GM19438 (cell line): ENCODE data around the gene ING5.
"Not testable (repeated sequence)": the region's sequence is repeated elsewhere in the genome, so short reads cannot be mapped to it uniquely, and the experiment has no call there.

Experiments
- ATAC-seq: cut with Tn5 transposase; IDR thresholded peaks from one replicate; pipeline ENCODE4 v1.9.1; 2021; ENCODE audit warnings: low read depth; ENCODE audit not compliant: unreplicated experiment

The ING5 gene

DNA sequence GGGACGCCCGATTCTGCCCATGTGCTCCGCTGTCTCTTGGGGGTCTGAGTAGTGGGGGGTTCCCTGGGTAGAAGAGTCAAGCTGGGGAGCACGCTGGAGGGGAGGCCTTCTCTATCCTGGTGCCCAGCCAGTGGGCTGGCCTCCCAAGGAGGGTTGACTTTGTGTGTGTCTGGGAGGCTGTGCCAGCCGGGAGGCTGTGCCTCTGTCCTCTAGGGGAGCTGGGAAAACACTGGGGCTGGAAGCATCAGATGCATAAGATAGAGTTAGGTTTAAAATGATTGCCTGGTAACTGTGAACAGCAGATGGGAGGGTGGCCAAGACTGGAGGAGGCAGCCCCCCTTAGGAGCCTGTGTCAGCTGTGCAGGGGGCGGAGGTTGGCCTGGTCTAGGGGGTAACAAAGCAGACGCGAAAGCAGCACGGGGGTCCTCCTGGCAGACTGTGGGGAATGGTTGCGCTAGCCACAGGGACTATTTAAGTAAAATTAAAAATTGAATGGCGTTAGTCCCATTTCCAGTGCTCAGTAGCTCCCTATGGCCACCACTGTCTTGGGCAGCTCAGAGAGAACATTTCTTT, 1.3 kb downstream of the ING5 start:
- ATAC-seq: no peak

DNA sequence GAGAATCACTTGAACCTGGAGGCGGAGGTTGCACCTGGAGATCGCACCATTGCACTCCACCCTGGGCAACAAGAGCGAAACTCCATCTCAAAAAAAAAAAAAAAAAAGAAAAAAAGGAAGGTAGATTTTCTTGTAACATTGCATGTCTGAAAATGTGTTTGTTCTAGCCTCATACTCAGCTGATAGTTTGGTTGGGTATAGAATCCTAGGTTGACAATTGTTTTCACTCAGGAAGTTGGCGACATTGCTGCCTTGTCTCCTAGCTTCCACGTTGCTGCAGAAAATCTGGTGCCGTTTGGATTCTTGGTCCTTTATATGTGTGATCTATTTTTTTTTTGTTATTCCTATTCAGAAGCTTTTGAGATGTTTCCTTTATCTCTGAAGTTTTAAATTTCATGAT, 4.7 kb downstream of the ING5 start:
- ATAC-seq: no peak

DNA sequence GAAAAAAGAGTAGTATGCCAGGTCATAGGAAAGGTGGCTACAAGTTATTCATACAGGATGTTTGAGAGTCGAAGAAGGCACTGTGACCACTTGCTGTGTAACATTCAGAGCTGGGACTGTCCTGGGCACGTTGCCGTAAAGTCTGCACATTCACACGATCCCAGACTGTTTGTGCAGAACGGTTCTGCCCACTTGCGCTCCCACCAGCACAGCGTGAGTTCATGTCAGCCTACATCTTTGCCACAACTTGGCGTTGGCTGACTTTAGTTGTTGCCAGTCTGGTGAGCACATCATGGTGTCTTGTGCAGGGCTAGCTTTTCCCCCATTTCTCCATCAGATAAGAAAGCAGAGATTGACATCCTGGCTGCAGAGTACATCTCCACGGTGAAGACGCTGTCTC, 7.0 kb downstream of the ING5 start:
- ATAC-seq: no peak

DNA sequence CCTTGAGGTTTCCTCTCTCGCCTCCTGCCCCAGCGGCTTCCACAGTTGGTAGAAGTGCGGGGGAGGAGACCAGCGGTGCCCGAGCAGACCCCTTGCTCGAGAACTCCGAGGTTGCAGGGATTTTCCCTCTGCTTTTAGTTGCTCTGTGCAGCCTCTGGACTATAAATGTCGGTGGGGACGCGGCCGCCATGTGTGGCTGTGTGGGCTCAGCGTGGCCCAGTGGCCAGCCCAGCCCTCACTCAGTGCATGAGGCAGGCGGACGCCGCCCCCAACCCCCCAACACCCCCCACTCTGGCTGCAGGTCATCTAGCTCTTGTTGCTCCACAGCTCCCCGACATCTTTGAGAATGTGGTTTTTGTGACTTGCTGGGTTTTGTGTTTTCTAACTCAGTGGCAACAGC, 17.3 kb downstream of the ING5 start:
- no peak for ATAC-seq

DNA sequence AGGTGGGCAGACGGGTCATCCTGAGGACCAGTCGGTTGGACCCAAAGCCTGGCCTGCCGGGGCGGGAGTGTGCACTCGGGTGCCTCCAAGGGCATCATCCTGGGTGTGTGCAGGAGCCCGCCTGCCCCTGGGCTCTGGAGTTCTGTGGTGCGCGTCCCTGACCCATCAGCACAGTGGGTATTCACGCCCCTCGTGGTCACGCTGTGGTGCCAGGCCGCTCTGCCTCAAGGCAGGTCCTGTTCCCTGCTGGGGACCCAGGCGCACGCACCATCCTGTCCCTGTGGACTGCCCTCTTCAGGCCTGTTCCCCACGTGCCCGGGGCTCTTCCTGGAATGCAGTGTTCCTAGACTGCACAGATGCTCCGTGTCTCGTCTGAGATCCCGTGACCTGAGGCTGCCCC, 18.3 kb downstream of the ING5 start:
- no peak for ATAC-seq

DNA sequence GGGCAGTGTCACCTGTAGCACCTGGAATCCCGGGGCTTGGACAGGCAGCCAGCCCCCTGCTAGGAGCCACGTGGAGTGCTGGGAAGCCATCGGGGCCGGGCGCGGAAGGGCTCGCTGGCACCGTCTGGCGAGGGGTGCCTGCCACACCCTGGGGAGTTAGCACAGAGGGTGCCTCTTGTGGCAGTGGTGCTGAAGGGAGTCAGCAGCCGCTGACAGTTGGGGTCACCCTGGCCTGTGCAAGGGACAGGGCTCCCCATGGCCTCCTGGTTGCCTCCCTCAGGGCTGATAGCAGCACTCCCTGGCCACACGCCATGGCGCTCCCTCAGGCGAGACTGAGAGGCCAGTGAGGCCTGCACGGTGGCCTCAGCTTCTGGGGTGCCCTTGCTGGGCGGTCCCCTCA, 18.7 kb downstream of the ING5 start:
- no peak for ATAC-seq

DNA sequence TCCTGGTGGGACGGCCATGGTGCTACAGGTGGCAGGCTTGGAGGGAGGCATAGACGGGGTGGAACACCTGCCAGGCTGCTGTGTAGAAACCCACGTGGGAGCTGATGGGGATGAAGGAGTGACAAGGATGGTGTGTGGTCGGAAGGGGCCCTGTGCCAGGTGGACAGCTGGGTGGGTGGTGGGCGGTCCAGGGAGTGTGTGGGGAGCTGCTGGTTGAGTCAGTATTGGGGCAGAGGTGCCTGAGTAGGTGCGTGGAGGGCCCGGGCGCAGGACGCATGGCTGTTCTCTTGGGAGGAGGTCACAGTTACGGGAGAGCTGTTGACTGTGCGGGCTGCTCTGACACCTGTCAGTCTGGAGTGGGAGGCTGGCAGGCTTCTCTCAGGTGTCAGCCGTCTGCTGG, 20.0 kb downstream of the ING5 start:
- ATAC-seq: no peak

DNA sequence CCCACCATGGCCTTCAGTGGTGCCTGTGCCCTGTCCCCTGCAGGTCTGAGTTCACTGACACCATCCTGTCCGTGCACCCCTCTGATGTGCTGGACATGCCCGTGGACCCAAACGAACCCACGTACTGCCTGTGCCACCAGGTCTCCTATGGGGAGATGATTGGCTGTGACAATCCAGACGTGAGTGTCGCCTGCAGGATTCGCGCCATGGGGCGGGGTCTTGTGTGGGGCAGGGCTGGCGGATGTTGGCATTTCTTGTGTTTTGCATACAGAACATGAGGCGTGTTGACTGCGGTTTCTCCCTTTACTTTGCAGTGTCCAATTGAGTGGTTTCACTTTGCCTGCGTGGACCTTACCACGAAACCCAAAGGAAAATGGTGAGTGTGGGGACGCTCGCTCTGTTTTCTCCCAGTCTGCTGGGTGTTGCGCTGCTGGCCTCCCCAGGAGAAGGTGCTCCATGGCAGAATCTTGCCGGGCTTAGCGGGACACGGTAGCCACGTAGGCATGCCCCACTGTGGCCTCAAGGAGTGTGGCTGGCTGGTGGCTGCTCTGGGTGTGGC, 21.1 kb downstream of the ING5 start:
- no peak for ATAC-seq

DNA sequence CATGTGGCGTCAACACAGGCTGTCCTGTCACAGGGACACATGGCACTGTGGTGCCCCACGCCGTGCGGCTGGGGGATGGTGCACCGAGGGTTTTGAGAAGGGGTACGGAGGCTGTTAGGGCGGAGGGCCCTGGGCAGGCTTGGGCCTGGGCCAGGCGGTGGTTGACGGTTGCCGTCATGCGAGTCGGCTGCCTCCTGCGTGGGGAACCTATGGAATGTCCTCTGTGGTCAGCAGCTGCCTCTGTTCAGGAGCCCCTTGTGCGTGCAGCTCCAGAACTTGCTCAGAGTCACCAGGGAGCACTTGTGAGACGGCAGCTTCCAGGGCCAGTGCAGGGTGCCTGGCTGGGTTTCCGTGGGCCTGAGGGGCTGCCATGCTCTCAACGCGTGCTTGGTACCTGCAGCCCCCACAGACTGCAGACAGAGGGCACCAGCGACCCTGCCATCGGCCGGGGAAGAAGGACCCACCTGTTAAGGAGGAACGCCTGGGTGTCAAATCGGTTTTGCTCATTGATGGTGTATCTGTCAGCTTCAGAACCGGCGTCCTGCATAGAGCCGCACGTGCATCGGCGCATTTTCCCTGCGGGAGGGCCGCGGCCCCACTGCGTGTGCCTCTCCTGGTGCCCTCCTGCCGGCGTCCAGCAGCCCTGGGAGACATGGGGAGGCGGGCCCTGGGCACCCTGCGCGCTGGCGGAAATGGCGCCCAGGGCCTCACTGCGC, 22.6 kb downstream of the ING5 start:
- ATAC-seq: no peak

DNA sequence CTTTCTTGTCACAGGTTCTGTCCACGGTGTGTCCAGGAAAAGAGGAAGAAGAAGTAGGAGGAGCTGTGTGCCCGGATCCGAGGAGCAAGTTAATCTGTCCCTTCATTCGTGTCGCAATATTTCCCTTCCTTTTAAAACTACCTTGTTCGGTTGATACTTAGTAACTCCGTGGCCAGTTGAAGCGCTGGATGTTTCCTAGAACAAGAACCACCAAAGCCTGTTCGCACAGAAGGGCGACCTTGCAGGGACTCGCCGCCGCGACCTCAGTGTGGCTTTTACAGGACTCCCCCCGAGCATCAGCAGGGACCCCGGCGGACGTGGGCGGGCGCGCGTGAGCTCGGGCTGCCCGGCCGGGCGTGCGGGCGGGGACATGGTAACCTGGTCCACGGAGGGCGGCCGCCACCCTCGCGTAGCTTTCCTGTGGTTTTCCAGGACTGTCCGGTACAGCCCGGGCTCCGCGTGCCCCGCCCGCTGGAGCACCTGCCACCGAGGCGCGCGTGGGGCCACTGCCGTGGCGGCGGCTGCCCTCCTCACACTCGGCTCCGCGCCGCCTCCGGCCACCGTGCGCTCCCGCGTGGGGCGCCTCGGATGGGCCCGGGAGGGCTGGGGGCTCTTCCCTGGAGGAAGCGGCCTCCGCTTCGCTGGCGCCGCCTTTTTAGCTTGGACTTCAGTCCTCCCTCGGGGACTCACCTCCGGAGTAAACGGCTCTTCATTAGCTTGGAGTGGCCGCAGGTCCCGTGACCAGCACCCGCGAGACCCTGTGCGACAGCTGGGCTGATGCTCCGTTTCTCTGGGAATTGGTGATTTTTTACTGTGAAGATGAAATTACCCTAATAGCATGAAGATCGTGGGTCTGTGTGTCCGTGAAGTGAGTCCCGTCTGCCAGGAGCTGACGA, 23.4 kb downstream of the ING5 start:
- no peak for ATAC-seq

DNA sequence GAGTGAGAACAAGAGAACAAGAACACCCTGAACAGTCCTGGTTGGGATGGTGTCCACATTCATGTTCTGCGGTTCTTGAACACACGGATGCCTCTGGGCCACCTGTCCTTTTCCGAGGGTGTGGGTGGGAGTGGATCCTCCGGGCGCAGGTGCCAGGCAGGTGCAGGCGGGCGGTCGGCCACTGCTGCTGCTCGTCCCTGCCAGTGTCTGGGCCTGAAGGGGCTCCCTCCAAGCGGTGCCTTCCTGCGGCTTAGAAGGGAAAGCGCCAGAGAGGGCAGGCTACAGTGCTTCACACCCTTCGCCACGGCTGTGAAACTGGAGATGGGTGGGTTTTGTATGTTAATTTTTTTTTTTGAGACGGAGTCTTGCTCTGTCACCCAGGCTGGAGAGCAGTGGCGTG, 24.6 kb downstream of the ING5 start:
- ATAC-seq: no peak

DNA sequence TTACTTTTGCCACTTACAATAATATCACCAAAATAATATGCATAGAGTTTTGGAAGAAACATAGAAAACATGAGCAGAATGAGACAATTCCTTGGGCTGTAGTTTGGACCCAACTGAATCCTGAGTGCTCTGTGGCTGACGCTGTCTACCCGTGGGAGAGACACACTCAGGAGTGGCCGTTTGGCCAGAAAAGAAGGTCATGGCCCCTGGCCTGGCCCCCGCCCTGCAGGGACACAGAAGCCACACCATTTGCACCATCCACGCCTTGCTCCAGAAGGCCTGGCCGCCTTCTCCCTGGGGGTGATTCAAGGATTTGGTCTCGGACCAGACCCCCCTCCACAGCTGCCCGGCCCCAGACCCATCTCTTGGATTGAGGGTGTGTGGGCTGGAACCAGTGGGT, 26.2 kb downstream of the ING5 start:
- ATAC-seq: no peak

DNA sequence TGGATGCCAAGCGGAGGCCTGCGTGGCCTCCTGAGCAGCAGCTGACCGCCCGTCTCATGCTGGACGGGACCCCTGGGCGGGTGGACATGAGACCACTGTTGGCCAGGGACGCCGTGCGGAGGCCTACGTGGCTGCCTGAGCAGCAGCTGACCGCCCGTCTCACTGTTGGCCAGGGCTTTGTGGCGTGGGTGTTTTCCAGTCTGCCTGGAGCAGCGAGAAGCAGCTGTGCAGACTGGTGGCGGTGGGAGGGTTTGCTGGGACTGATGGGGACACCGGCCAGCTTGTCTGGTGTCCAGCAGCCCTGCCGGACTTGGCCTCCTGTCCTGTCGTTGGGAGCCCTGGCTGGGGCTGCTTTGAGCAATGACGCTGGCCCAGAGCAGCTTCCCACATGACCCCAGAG, 26.8 kb downstream of the ING5 start:
- no peak for ATAC-seq

DNA sequence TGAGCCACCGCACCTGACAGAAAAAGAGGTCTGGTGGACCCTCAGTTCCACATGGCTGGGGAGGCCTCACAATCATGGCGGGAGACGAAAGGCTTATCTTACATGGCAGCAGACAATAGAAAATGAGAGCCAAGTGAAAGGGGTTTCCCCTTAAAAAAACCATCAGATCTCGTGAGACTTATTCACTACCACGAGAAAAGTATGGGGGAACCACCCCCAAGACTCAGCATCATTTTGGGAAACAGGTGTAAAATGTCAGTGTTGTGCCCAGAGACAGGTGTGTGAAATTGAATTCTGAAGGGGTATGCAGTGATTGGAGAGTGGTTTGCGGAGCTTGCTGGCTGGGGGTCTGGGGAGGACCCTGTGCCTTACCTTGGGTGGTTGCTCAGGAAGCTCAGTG, 28.0 kb downstream of the ING5 start:
- no peak for ATAC-seq

DNA sequence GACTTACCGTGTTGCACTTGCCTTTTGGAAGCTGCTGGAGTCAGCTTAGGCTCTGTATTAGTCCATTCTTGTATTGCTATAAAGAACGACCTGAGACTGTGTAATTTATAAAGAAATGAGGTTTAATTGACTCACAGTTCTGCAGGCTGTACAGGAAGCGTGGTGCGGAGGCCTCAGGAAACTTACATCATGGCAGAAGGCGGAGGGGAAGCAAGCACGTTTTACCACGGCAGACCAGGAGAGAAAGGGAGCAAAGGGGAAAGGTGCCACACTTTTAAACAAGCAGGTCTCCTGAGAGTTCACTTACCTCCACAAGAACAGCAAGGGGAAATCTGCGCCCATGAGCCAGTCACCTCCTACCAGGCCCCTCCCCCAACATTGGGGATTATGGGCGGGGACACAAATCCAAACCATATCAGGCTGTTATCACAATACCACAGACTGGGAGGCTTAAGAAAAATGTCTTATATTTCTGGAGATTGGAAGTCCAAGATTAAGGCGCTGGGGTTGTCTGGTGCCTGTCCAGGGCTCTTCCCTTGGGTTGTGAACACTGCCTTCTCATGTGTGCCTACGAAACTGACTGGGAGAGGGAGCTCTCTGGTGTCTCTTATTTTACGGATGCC, 28.9 kb downstream of the ING5 start:
- no peak for ATAC-seq

DNA sequence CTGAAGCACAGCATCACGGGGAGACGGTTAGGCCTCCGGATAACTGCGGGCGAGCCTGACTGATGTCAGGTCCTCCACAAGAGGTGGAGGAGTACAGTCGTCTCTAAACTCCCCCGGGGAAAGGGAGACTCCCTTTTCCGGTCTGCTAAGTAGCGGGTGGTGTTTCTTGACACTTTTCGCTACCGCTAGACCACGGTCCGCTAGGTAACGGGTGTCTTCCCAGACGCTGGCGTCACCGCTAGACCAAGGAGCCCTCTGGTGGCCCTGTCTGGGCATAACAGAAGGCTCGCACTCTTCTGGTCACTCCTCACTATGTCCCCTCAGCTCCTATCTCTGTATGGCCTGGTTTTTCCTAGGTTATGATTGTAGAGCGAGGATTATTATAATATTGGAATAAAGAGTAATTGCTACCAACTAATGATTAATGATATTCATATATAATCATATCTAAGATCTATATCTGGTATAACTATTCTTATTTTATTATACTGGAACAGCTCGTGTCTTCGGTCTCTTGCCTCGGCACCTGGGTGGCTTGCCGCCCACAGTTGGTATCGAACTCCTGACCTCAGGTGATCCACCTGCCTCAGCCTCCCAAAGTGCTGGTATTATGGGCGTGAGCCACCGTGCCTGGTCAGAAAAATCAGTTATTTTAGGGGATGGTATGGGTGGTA, 30.8 kb downstream of the ING5 start:
- not testable (repeated sequence) for ATAC-seq

DNA sequence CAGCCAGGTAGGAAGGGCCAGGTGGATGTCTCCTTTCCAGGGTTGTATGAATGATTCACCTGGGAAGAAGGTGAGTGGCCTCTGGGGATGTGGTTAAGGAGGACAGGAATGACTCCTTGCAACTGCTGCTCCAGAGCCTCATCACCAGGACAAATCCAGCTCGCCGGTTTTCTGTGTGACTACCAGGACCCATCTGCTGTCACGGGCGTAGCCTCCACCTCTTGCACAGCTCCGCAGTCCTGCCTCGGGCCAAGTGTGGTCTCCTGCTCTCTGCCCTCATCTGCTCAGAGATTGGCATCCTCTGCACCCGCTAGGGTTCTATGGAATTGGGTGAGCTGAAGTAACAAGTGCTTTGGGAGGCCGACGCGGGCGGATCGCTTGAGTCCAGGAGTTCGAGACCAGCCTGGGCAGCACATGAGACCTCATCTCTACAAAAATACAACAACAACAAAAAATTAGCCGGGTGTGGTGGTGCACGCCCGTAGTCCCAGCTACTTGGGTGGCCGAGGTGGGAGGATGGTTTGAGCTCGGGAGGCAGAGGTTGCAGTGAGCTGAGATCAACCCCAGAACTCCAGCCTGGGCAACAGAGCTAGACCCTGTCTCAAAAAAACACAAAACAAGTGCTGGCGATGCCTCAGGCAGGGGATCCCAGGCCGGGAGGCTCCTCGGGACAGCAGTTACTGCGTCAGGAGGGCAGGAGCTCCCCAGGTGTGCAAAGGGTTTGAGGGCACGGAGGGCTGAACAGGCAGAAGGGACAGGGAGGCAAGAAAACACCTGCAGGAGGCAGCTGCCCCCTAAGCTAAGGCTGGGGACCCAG, 31.8 kb downstream of the ING5 start:
- no peak for ATAC-seq

DNA sequence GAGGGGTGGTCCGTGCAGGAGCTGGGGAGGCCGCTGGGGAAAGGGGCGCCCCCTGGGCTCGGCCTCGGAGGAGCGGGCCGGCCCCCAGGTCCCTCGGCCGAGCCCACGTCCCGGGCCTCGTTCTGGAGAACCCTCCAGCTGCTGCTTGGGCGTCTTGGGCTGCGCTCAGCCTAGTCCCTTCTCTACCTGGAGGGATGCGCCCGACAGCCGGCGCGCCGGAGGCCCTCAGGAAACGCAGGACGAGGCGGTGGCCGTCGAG, 32.3 kb downstream of the ING5 start:
- peak; percentile 30 for ATAC-seq

DNA sequence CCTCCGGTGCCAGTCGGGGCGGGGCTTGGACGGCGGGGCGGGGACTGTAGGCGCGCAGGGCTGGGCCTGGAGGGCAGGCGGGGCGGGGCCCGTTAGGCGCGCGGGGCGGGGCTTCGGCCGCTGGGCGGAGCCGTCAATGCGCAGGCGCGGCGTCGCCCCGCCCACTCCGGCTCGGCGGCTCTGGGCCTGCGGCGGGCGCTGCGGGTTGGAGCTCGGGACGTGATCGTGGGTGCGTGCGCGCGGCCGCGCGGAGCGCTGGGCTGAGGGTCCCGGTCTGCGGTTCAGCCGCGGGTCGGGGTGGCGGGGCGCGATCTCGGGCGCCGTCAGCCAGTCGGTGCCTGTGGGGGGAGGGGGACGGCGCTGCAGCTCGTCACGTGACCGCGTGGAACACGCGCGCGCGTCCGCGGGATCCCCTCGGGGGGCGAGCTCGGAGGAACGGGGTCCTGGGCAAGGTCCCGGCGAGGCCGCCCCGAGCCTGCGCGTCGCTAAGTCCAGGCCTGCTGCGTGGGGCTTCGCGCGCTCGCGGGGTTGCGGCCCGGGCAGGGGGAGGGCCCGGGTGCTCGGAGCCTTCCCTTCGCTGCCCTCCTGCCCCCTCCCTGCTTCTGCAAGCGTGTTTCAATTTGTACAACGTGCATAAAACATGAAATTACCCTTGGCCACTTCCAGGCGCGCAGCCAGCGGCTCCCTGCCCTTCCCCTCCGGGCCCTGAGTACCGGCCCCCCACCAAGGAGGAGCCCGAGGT, 32.8 kb downstream of the ING5 start, which contains the start of gene D2HGDH:
D2HGDH (plus strand) TSS at position 164 of the 742 bp plus-strand sequence. CDS start 595 bp downstream, outside the sequence.
- ATAC-seq: peak; percentile 73
